ENCODE data around the gene ZG16. TPM values are rescaled to one million over a fixed set of nuclear protein-coding genes. Genes with fewer than 3 reads are reported as not detected.
"Not testable (repeated sequence)": the region's sequence is repeated elsewhere in the genome, so short reads cannot be mapped to it uniquely, and the experiment has no call there.

Gene ZG16
- total and polyA plus RNA-seq, 2 experiments from 2014 or later, result not detected

DNA sequence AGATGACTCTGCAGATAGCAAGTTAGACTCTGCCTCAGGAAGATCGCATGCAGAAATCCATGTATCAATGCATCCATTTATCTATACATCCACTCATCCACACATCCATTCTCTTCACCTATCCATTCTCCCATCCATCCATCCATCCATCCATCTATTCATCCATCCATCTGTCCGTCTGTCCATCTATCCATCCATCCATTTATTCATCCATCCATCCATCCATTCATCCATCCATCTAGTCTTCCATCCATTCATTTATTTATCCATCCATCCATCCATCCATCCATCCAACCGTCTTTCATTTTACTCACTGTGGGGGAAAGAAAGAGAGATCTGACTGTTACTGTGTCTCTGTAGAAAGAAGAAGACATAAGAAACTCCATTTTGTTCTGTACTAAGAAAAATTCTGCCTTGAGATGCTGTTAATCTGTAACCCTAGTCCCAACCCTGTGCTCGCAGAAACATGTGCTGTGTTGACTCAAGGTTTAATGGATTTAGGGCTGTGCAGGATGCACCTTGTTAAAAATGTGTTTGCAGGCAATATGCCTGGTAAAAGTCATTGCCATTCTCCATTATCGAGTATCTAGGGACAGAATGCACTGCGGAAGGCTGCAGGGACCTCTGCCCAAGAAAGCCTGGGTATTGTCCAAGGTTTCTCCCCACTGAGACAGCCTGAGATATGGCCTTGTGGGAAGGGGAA lies 38.0 kb upstream of the ZG16 start:
- H3K4me1 Mint-ChIP-seq; ATAC-seq; H3K36me3 ChIP-seq (ENCODE audit: insufficient read depth); H3K4me3 ChIP-seq; H3K27me3 ChIP-seq (ENCODE audit: insufficient read depth); H3K9me2 ChIP-seq (ENCODE audit: insufficient read depth); H3K4me2 ChIP-seq; H3K79me2 ChIP-seq (replicated peaks; ENCODE audit: insufficient read depth); DNase-seq (ENCODE audit: low spot score); H2AFZ ChIP-seq; H3K4me3 Mint-ChIP-seq; H3K27ac ChIP-seq (ENCODE audit: low read depth); H3K9me3 Mint-ChIP-seq; H3K4me1 ChIP-seq (ENCODE audit: insufficient read depth): not testable (repeated sequence)
- Histone ChIP-seq H4K20me1 (replicated peaks; ENCODE audit: insufficient read depth) (peaks cover 38% of the 10 kb centered on the region), H3F3A (replicated peaks; ENCODE audit: low read depth) (peaks cover 77% of the 10 kb centered on the region)
- Mint-ChIP-seq H3K27me3 (ENCODE audit: insufficient read depth, low read depth, poor library complexity) (peaks cover 53% of the 10 kb centered on the region), H3K36me3 (ENCODE audit: low read depth) (peaks cover 50% of the 10 kb centered on the region), H3K27ac (peak overlapping the region; percentile 0; the same call in 1 of the 2 replicates)

DNA sequence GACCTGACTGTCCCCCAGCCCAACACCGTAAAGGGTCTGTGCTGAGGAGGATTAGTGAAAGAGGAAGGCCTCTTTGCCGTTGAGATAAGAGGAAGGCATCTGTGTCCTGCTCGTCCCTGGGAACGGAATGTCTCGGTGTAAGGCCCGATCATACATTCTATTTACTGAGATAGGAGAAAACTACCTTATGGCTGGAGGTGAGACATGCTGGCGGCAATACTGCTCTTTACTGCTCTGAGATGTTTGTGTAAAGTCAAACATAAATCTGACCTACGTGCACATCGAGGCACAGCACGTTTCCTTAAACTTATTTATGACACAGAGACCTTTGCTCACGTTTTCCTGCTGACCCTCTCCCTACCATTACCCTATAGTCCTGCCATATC lies 37.4 kb upstream of the ZG16 start:
- H3K27me3 Mint-ChIP-seq (ENCODE audit: insufficient read depth, low read depth, poor library complexity), result peaks cover 59% of the 10 kb centered on the region
- H3K27me3 ChIP-seq (ENCODE audit: insufficient read depth); H3K4me2 ChIP-seq; ATAC-seq; H3K27ac ChIP-seq (ENCODE audit: low read depth); H3K4me3 ChIP-seq; H3K9me3 Mint-ChIP-seq; H3K27ac Mint-ChIP-seq; H3K79me2 ChIP-seq (replicated peaks; ENCODE audit: insufficient read depth); DNase-seq (ENCODE audit: low spot score); H2AFZ ChIP-seq; H3K36me3 ChIP-seq (ENCODE audit: insufficient read depth); H3K4me1 Mint-ChIP-seq; H3K4me3 Mint-ChIP-seq; H3K4me1 ChIP-seq (ENCODE audit: insufficient read depth); H3K9me2 ChIP-seq (ENCODE audit: insufficient read depth): not testable (repeated sequence)
- peak; percentile 9; the same call in 1 of the 2 replicates for TF ChIP-seq POLR2AphosphoS5 (IDR thresholded peaks at IDR 0.05; ENCODE audit: low read depth)
- peaks cover 49% of the 10 kb centered on the region for H3K36me3 Mint-ChIP-seq (ENCODE audit: low read depth)
- peaks cover 77% of the 10 kb centered on the region for H3F3A ChIP-seq (replicated peaks; ENCODE audit: low read depth)
- peaks cover 35% of the 10 kb centered on the region for H4K20me1 ChIP-seq (replicated peaks; ENCODE audit: insufficient read depth)

DNA sequence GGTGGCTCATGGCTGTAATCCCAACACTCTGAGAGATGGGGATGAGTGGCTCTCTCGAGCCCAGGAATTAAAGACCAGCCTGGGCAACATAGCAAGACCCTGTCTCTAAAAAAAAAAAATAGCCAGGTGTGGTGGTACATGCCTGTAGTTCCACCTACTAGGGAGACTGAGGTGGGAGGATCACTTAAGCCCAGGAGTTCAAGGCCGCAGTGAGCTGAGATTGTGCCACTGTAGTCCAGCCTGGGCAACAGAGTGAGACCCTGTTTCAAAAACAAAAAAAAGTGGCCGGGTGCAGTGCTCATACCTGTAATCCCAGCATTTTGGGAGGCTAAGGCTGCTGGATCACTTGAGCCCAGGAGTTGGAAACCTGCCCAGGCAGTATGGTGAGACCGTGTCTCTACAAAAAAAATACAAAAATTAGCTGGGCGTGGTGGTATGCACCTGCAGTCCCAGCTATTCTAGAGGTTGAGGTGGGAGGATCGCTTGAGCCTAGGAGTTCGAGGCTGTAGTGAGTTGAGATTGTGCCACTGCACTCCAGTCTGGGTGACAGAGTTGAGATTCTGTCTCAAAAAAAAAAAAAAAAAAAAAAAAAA lies 35.3 kb upstream of the ZG16 start:
- no peaks in the 10 kb centered on the region for H3K27me3 ChIP-seq (ENCODE audit: insufficient read depth)
- no peak for DNase-seq (ENCODE audit: low spot score)
- H3K4me2 ChIP-seq, result no peak overlapping the region
- peak overlapping the region; percentile 55; the same call in 1 of the 2 replicates for H3K27ac ChIP-seq (ENCODE audit: low read depth)
- H3K9me2 ChIP-seq (ENCODE audit: insufficient read depth), result no peaks in the 10 kb centered on the region
- H3K4me3 ChIP-seq, result no peak overlapping the region
- H3K79me2 ChIP-seq (replicated peaks; ENCODE audit: insufficient read depth), result no peaks in the 10 kb centered on the region
- H3K36me3 ChIP-seq (ENCODE audit: insufficient read depth), result no peaks in the 10 kb centered on the region
- H3F3A ChIP-seq (replicated peaks; ENCODE audit: low read depth), result peaks cover 59% of the 10 kb centered on the region
- H3K9me3 Mint-ChIP-seq, result peaks cover 26% of the 10 kb centered on the region
- H3K27me3 Mint-ChIP-seq (ENCODE audit: insufficient read depth, low read depth, poor library complexity), result peaks cover 64% of the 10 kb centered on the region
- no peak overlapping the region for H3K4me3 Mint-ChIP-seq
- H2AFZ ChIP-seq, result no peak overlapping the region
- H3K36me3 Mint-ChIP-seq (ENCODE audit: low read depth), result peaks cover 44% of the 10 kb centered on the region
- H3K4me1 ChIP-seq (ENCODE audit: insufficient read depth), result peaks cover 3% of the 10 kb centered on the region; the same call in 1 of the 2 replicates
- H3K4me1 Mint-ChIP-seq, result peaks cover 3% of the 10 kb centered on the region
- no peak for ATAC-seq
- no peak overlapping the region for H3K27ac Mint-ChIP-seq
- H4K20me1 ChIP-seq (replicated peaks; ENCODE audit: insufficient read depth), result peaks cover 31% of the 10 kb centered on the region
- TF ChIP-seq ZNF114 (CRISPR knock-in tag; IDR thresholded peaks at IDR 0.05) (no peak), EZH2 (IDR thresholded peaks at IDR 0.05; ENCODE audit: low read depth, unreplicated experiment) (no peak), STAT1 (IDR thresholded peaks at IDR 0.05; ENCODE audit: unreplicated experiment) (no peak), CREB1 (CRISPR knock-in tag; IDR thresholded peaks at IDR 0.05; ENCODE audit: low read depth) (no peak), NANOG (IDR thresholded peaks at IDR 0.05; ENCODE audit: borderline replicate concordance) (no peak), POLR2AphosphoS5 (IDR thresholded peaks at IDR 0.05; ENCODE audit: low read depth) (no peak; the same call in 1 of the 2 replicates), ZNF331 (CRISPR knock-in tag; IDR thresholded peaks at IDR 0.05; ENCODE audit: low read depth) (no peak), EZH2phosphoT487 (IDR thresholded peaks at IDR 0.05; ENCODE audit: unreplicated experiment) (no peak), REST (IDR thresholded peaks at IDR 0.05; ENCODE audit: unreplicated experiment) (no peak), JUNB (IDR thresholded peaks at IDR 0.05; ENCODE audit: unreplicated experiment) (no peak)
- TF ChIP-seq, protein P1, sequence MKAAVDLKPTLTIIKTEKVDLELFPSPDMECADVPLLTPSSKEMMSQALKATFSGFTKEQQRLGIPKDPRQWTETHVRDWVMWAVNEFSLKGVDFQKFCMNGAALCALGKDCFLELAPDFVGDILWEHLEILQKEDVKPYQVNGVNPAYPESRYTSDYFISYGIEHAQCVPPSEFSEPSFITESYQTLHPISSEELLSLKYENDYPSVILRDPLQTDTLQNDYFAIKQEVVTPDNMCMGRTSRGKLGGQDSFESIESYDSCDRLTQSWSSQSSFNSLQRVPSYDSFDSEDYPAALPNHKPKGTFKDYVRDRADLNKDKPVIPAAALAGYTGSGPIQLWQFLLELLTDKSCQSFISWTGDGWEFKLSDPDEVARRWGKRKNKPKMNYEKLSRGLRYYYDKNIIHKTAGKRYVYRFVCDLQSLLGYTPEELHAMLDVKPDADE (IDR thresholded peaks at IDR 0.05), result no peak
- TF ChIP-seq, protein P2, sequence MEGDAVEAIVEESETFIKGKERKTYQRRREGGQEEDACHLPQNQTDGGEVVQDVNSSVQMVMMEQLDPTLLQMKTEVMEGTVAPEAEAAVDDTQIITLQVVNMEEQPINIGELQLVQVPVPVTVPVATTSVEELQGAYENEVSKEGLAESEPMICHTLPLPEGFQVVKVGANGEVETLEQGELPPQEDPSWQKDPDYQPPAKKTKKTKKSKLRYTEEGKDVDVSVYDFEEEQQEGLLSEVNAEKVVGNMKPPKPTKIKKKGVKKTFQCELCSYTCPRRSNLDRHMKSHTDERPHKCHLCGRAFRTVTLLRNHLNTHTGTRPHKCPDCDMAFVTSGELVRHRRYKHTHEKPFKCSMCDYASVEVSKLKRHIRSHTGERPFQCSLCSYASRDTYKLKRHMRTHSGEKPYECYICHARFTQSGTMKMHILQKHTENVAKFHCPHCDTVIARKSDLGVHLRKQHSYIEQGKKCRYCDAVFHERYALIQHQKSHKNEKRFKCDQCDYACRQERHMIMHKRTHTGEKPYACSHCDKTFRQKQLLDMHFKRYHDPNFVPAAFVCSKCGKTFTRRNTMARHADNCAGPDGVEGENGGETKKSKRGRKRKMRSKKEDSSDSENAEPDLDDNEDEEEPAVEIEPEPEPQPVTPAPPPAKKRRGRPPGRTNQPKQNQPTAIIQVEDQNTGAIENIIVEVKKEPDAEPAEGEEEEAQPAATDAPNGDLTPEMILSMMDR (conservative IDR thresholded peaks at IDR 0.05; ENCODE audit: low read depth in 2 of 2), result no peak

Measured in GM23338 (cell line).